GM15510 (cell line): Measurements from ENCODE around the gene LRRC8C.

Experiments used
- POLR2A ChIP-seq: IDR thresholded peaks from 3 replicates; pipeline ENCODE4 v1.6.1; 2011; ENCODE audit warnings: borderline replicate concordance; ENCODE audit not compliant: insufficient read length; ENCODE audit errors: extremely low read depth

The LRRC8C gene

GRCh38 chr1:89669441-89669840 is 36.5 kb downstream of the LRRC8C start:
- no peak for TF ChIP-seq POLR2A

- no peak for TF ChIP-seq POLR2A
Measured at GRCh38 chr1:89670163-89670562, 37.2 kb downstream of the LRRC8C start.

GRCh38 chr1:89670711-89671110 is 37.8 kb downstream of the LRRC8C start:
- TF ChIP-seq POLR2A: no peak

- no peak for TF ChIP-seq POLR2A
Measured at GRCh38 chr1:89671775-89672488, 39.0 kb downstream of the LRRC8C start.

GRCh38 chr1:89672489-89673183 is 39.7 kb downstream of the LRRC8C start:
- no peak for TF ChIP-seq POLR2A

GRCh38 chr1:89673251-89673650 is 40.3 kb downstream of the LRRC8C start:
- TF ChIP-seq POLR2A: no peak

GRCh38 chr1:89675677-89676076 is 42.8 kb downstream of the LRRC8C start:
- TF ChIP-seq POLR2A: no peak

- no peak for TF ChIP-seq POLR2A
Measured at GRCh38 chr1:89681045-89681729, 48.3 kb downstream of the LRRC8C start.

- no peak for TF ChIP-seq POLR2A
Measured at GRCh38 chr1:89682611-89683010, 49.7 kb downstream of the LRRC8C start.

GRCh38 chr1:89685461-89685860 is 52.5 kb downstream of the LRRC8C start:
- no peak for TF ChIP-seq POLR2A

- no peak for TF ChIP-seq POLR2A
Measured at GRCh38 chr1:89686520-89686919, 53.6 kb downstream of the LRRC8C start.

- TF ChIP-seq POLR2A: no peak
Measured at GRCh38 chr1:89687254-89687653, 54.3 kb downstream of the LRRC8C start.

- TF ChIP-seq POLR2A: no peak
Measured at GRCh38 chr1:89688607-89689006, 55.7 kb downstream of the LRRC8C start.

- TF ChIP-seq POLR2A: no peak
Measured at GRCh38 chr1:89689234-89689633, 56.3 kb downstream of the LRRC8C start.

GRCh38 chr1:89690595-89690994 is 57.7 kb downstream of the LRRC8C start:
- TF ChIP-seq POLR2A: no peak
